HCT116 (cell line): ENCODE results near the gene RASSF9. TPM values are rescaled to one million over a fixed set of nuclear protein-coding genes. Genes with fewer than 3 reads are reported as not detected.

Experiments used
- ATAC-seq: fragments of 200-7000 bp; cut with Tn5 transposase; 2 replicates; pipeline ENCODE4 v1.9.1; 2020; ENCODE audit warnings: mild to moderate bottlenecking, moderate library complexity
- BruUV-seq: library from RNA; stranded (reverse); fragments of 400-500 nt; replicated peaks from 2 replicates; lab custom pipeline; 2021; lab: Mats Ljungman, UMichigan
- CTCF ChIA-PET: fragments of 300-600 bp; sonication (Branson Sonifier 250); formaldehyde crosslinking; loops from one replicate; lab custom pipeline; 2021; ENCODE audit warnings: antibody characterized with exemption; lab: Charles Lee
- POLR2A ChIA-PET: fragments of 300-600, 350-600 bp; sonication (Branson Sonifier 250); formaldehyde crosslinking; loops from one replicate; lab custom pipeline; 2021; ENCODE audit warnings: antibody characterized with exemption; lab: Charles Lee
- RAD21 ChIA-PET, 2 experiments: fragments of 300-600 bp; sonication (Branson Sonifier 250); formaldehyde crosslinking; loops; one replicate each; lab custom pipeline; 2023; ENCODE audit warnings: low total read pairs in 2 of 2; ENCODE audit not compliant: uncharacterized antibody in 2 of 2, unreplicated experiment in 2 of 2, low non-redundant PET in 1 of 2; lab: Charles Lee
- DNase-seq: peaks from one replicate; pipeline ENCODE4 v3.0.0-alpha.2; 2010; ENCODE audit warnings: low read depth, low spot score
- H2AFZ ChIP-seq: fragments of 200-600 bp; shearing (Covaris generic), sonication (generic); 2 replicates; pipeline ENCODE4 v1.6.1; 2017; ENCODE audit warnings: low read depth, mixed run types, mixed read lengths, antibody characterized with exemption, low read length; ENCODE audit not compliant: poor library complexity, severe bottlenecking
- H3K27ac ChIP-seq: 2 replicates; pipeline ENCODE4 v1.5.1; 2012; ENCODE audit warnings: low read depth, low read length
- H3K27me3 ChIP-seq: fragments of 200-600 bp; sonication (generic); 2 replicates; pipeline ENCODE4 v1.6.1; 2016; ENCODE audit warnings: mixed run types, low read length, mixed read lengths; ENCODE audit not compliant: insufficient read depth
- H3K36me3 ChIP-seq, 2 experiments: fragments of 200-500 bp in 1 of 2; fragments of 200-600 bp in 1 of 2; sonication (Bioruptor generic) in 1 of 2; sonication (generic) in 1 of 2; 2 replicates each; pipeline versions ENCODE4 v1.5.1 to v1.6.1; 2014 to 2016; ENCODE audit warnings: low read length in 2 of 2, inconsistent platforms in 1 of 2, mixed read lengths in 1 of 2, mixed run types in 1 of 2; ENCODE audit not compliant: insufficient read depth in 2 of 2, control insufficient read depth in 1 of 2
- H3K4me1 ChIP-seq, 2 experiments: fragments of 200-600 bp in 1 of 2; sonication (generic) in 1 of 2; 2 replicates each; pipeline versions ENCODE4 v1.5.1 to v1.6.1; 2012 to 2017; ENCODE audit warnings: low read length in 2 of 2, inconsistent platforms in 1 of 2, mild to moderate bottlenecking in 1 of 2, mixed read lengths in 1 of 2, mixed run types in 1 of 2, moderate library complexity in 1 of 2; ENCODE audit not compliant: insufficient read depth in 2 of 2, control insufficient read depth in 1 of 2
- H3K4me2 ChIP-seq: fragments of 200-600 bp; sonication (generic); 2 replicates; pipeline ENCODE4 v1.6.1; 2017; ENCODE audit warnings: mixed run types, low read length, mixed read lengths
- H3K4me3 ChIP-seq, 2 experiments: fragments of 200-600 bp in 1 of 2; sonication (generic) in 1 of 2; replicated peaks in 1 of 2; 2 replicates each; pipeline ENCODE4 v1.5.1; 2011 to 2016; ENCODE audit warnings: low read length in 2 of 2, control low read depth in 1 of 2, low read depth in 1 of 2, mild to moderate bottlenecking in 1 of 2, mixed read lengths in 1 of 2, mixed run types in 1 of 2
- H3K79me2 ChIP-seq: fragments of 200-600 bp; sonication (generic); 2 replicates; pipeline ENCODE4 v1.6.1; 2017; ENCODE audit warnings: mild to moderate bottlenecking, mixed run types, low read length, moderate library complexity, mixed read lengths; ENCODE audit not compliant: insufficient read depth
- H3K9ac ChIP-seq: fragments of 200-600 bp; sonication (generic); 2 replicates; pipeline ENCODE4 v1.6.1; 2016; ENCODE audit warnings: low read length, mixed read lengths
- H3K9me2 ChIP-seq: fragments of 200-600 bp; sonication (generic), shearing (Covaris generic); 2 replicates; pipeline ENCODE4 v1.6.1; 2017; ENCODE audit warnings: mixed run types, mild to moderate bottlenecking, moderate library complexity; ENCODE audit not compliant: insufficient read depth
- H3K9me3 ChIP-seq, 2 experiments: fragments of 200-500 bp in 1 of 2; fragments of 200-600 bp in 1 of 2; sonication (Bioruptor generic) in 1 of 2; sonication (generic) in 1 of 2; 2 replicates each; pipeline ENCODE4 v1.6.1; 2014 to 2017; ENCODE audit warnings: low read length in 2 of 2, mixed read lengths in 2 of 2, inconsistent platforms in 1 of 2, low read depth in 1 of 2, mild to moderate bottlenecking in 1 of 2, mixed run types in 1 of 2, moderate library complexity in 1 of 2; ENCODE audit not compliant: control insufficient read depth in 1 of 2, insufficient read depth in 1 of 2
- H4K20me1 ChIP-seq: fragments of 200-600 bp; sonication (generic), shearing (Covaris generic); 2 replicates; pipeline ENCODE4 v1.6.1; 2017; ENCODE audit warnings: mixed run types, mild to moderate bottlenecking, moderate library complexity; ENCODE audit not compliant: insufficient read depth
- CEBPB ChIP-seq: IDR thresholded peaks from 2 replicates; pipeline ENCODE4 v1.6.1; 2012; ENCODE audit warnings: low read depth
- EZH2 ChIP-seq: fragments of 200-600 bp; sonication (generic); IDR thresholded peaks from 2 replicates; pipeline ENCODE4 v1.6.1; 2017; ENCODE audit warnings: antibody characterized with exemption, mixed run types
- FOSL1 ChIP-seq: IDR thresholded peaks from 2 replicates; pipeline ENCODE4 v1.6.1; 2012; ENCODE audit warnings: low read depth
- JUND ChIP-seq: IDR thresholded peaks from 2 replicates; pipeline ENCODE4 v1.6.1; 2012
- MAX ChIP-seq: IDR thresholded peaks from 2 replicates; pipeline ENCODE4 v1.6.1; 2012
- POLR2A ChIP-seq: IDR thresholded peaks from 2 replicates; pipeline ENCODE4 v1.7.0; 2011; ENCODE audit warnings: borderline replicate concordance; ENCODE audit not compliant: insufficient read depth, insufficient read length; ENCODE audit errors: extremely low read depth
- POLR2AphosphoS5 ChIP-seq: IDR thresholded peaks from 2 replicates; pipeline ENCODE4 v1.6.1; 2011; ENCODE audit warnings: mild to moderate bottlenecking, low read depth, low read length, moderate library complexity
- SIN3A ChIP-seq: IDR thresholded peaks from 2 replicates; pipeline ENCODE4 v1.6.1; 2012; ENCODE audit warnings: low read depth
- SP1 ChIP-seq: IDR thresholded peaks from 2 replicates; pipeline ENCODE4 v1.6.1; 2012; ENCODE audit warnings: low read depth
- TCF7L2 ChIP-seq: IDR thresholded peaks from 2 replicates; pipeline ENCODE4 v1.7.0; 2011; ENCODE audit warnings: borderline replicate concordance, inconsistent platforms; ENCODE audit not compliant: insufficient read depth, insufficient read length; ENCODE audit errors: extremely low read depth
- YY1 ChIP-seq: IDR thresholded peaks from 2 replicates; pipeline ENCODE4 v1.6.1; 2011; ENCODE audit warnings: low read length, low read depth, moderate library complexity, mild to moderate bottlenecking; ENCODE audit not compliant: insufficient replicate concordance; ENCODE audit errors: extremely low read depth
- ZBTB33 ChIP-seq: IDR thresholded peaks from 2 replicates; pipeline ENCODE4 v1.6.1; 2011; ENCODE audit warnings: mild to moderate bottlenecking, low read length, moderate library complexity; ENCODE audit not compliant: insufficient replicate concordance; ENCODE audit errors: extremely low read depth
- intact Hi-C: fragments of 100-400 bp; cut with micrococcal nuclease; formaldehyde crosslinking; loops from 2 replicates; pipeline ENCODE4 v1.10.0; 2022
- total RNA-seq: library from RNA; stranded (reverse); gene quantifications from one replicate; pipeline ENCODE4 v1.2.1, GENCODE V29; 2021; ENCODE audit not compliant: unreplicated experiment

Gene RASSF9
- total RNA-seq, 1 experiment from 2014 or later, result not detected

- no peaks in the 10 kb centered on the region for H3K9me3 ChIP-seq
- no TSS peak for BruUV-seq
- no peaks in the 10 kb centered on the region for H3K36me3 ChIP-seq
- TF ChIP-seq JUND (no peak), ZBTB33 (no peak), YY1 (no peak), SP1 (no peak), POLR2A (no peak), MAX (no peak), CEBPB (no peak), FOSL1 (no peak), SIN3A (no peak), TCF7L2 (no peak), EZH2 (no peak), POLR2AphosphoS5 (no peak)
- TF ChIP-seq, all 23 proteins: peak for 0
- no peaks in the 10 kb centered on the region for H3K27me3 ChIP-seq
- ATAC-seq (no peak), DNase-seq (no peak)
- ChIA-PET POLR2A (no interaction called here), RAD21 (no interaction called here), CTCF (interaction anchor here (1.5 kb wide), 1 partner anchor 43 kb away, joined by 5 read pairs; no protein-coding TSS in a partner anchor)
- H3K79me2 ChIP-seq, result no peaks in the 10 kb centered on the region
- H3K4me2 ChIP-seq, result no peak overlapping the region
- H2AFZ ChIP-seq, result no peak overlapping the region
- no peaks in the 10 kb centered on the region for H3K4me1 ChIP-seq
- H3K27ac ChIP-seq, result no peak overlapping the region
- H3K9me2 ChIP-seq, result no peaks in the 10 kb centered on the region
- intact Hi-C loops, result no loop called here
- no peak overlapping the region for H3K4me3 ChIP-seq
- no peaks in the 10 kb centered on the region for H4K20me1 ChIP-seq
- H3K9ac ChIP-seq, result no peak overlapping the region
Measured at GRCh38 chr12:85877459-85877858, 41.2 kb upstream of the RASSF9 start.
